Mammary epithelial cell (primary cell): ENCODE data around the gene NDUFV3.

Source experiments
- EZH2 ChIP-seq: IDR thresholded peaks from 2 replicates; pipeline ENCODE4 v1.6.1; 2012; ENCODE audit warnings: low read length, inconsistent platforms, borderline replicate concordance
- TF ChIP-seq, protein P1 (sequence below), 2 donors: IDR thresholded peaks in 1 of 2; conservative IDR thresholded peaks in 1 of 2; 2 replicates each; pipeline ENCODE4 v1.5.1; 2011 to 2012; ENCODE audit warnings: inconsistent platforms in 2 of 2, low read length in 2 of 2, mild to moderate bottlenecking in 2 of 2, control low read depth in 1 of 2, low read depth in 1 of 2; ENCODE audit not compliant: insufficient read depth in 1 of 2; ENCODE audit errors: extremely low read depth in 1 of 2

DNA sequence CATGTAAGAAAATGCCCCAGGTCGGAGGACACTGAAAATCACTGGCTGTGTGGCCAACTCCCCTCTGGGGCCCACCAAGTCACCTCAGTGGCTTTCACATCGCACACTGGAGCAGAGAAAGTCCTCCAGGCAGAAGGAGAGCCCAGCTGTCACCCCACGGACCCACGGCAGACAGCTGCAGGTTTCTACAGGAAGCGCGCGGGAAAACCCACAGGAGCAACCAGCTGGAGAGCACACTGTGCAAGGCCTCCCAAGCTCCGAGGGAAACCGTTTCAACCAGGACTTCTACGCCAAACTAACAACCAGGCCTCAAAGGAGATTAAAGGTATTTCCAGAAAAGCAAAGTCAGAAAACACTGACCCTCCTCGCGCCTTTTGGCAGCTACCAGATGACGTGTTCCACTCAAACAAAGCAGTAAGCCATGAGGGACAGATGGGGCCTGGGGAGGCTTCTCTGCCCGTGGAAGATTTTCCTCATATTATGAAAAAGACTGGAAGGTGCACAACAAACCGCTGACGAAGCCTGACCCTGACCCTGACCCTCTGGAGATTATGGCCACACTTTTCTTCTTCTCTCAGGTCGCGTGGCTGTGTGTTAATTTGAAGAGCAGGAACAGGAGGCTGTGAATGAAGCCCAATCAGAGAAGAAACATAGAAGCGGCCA, 34.8 kb upstream of the NDUFV3 start:
- TF ChIP-seq, protein P1, sequence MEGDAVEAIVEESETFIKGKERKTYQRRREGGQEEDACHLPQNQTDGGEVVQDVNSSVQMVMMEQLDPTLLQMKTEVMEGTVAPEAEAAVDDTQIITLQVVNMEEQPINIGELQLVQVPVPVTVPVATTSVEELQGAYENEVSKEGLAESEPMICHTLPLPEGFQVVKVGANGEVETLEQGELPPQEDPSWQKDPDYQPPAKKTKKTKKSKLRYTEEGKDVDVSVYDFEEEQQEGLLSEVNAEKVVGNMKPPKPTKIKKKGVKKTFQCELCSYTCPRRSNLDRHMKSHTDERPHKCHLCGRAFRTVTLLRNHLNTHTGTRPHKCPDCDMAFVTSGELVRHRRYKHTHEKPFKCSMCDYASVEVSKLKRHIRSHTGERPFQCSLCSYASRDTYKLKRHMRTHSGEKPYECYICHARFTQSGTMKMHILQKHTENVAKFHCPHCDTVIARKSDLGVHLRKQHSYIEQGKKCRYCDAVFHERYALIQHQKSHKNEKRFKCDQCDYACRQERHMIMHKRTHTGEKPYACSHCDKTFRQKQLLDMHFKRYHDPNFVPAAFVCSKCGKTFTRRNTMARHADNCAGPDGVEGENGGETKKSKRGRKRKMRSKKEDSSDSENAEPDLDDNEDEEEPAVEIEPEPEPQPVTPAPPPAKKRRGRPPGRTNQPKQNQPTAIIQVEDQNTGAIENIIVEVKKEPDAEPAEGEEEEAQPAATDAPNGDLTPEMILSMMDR (conservative IDR thresholded peaks at IDR 0.05 in 1 of 2, IDR thresholded peaks at IDR 0.05 in 1 of 2; ENCODE audit: extremely low read depth in 1 of 2, insufficient read depth in 1 of 2, low read depth in 1 of 2, low read length in 2 of 2), result no peak
- TF ChIP-seq EZH2, result no peak
